GM06990 (cell line): ENCODE results near the gene VGLL4.

Experiments
- DNase-seq: peaks from one replicate; pipeline ENCODE4 v3.0.0-alpha.2; 2011; ENCODE audit not compliant: insufficient read length; ENCODE audit errors: extremely low read depth
- H3K27me3 ChIP-seq: replicated peaks from 2 replicates; pipeline ENCODE4 v1.6.0; 2011; ENCODE audit warnings: low read length; ENCODE audit not compliant: control insufficient read depth, insufficient read depth
- H3K36me3 ChIP-seq: 2 replicates; pipeline ENCODE4 v1.5.1; 2011; ENCODE audit warnings: low read length; ENCODE audit not compliant: control insufficient read depth, insufficient read depth
- H3K4me3 ChIP-seq: replicated peaks from 2 replicates; pipeline ENCODE4 v1.5.1; 2011; ENCODE audit warnings: low read depth, mild to moderate bottlenecking, control low read depth, low read length
- CTCF ChIP-seq: IDR thresholded peaks from 2 replicates; pipeline ENCODE4 v1.5.1; 2011; ENCODE audit warnings: low read length, control low read depth, mild to moderate bottlenecking, inconsistent platforms; ENCODE audit not compliant: insufficient read depth, poor library complexity, severe bottlenecking

VGLL4 gene

GRCh38 chr3:11631820-11632219, 11.9 kb downstream of the VGLL4 start:
- H3K36me3 ChIP-seq: no peaks in the 10 kb centered on the region
- no peak for TF ChIP-seq CTCF
- H3K27me3 ChIP-seq: no peaks in the 10 kb centered on the region
- no peak for DNase-seq
- H3K4me3 ChIP-seq: no peak overlapping the region

GRCh38 chr3:11629716-11630115, 14.0 kb downstream of the VGLL4 start:
- no peak overlapping the region for H3K4me3 ChIP-seq
- no peak for DNase-seq
- no peak for TF ChIP-seq CTCF
- no peaks in the 10 kb centered on the region for H3K36me3 ChIP-seq
- H3K27me3 ChIP-seq: no peaks in the 10 kb centered on the region

GRCh38 chr3:11627612-11628011, 16.1 kb downstream of the VGLL4 start:
- no peak for DNase-seq
- Histone ChIP-seq H3K27me3 (no peaks in the 10 kb centered on the region), H3K4me3 (no peak overlapping the region), H3K36me3 (no peaks in the 10 kb centered on the region)
- TF ChIP-seq CTCF: no peak

GRCh38 chr3:11626084-11626463, 17.6 kb downstream of the VGLL4 start:
- no peaks in the 10 kb centered on the region for H3K27me3 ChIP-seq
- DNase-seq: peak; percentile 46
- no peaks in the 10 kb centered on the region for H3K36me3 ChIP-seq
- no peak for TF ChIP-seq CTCF
- H3K4me3 ChIP-seq: no peak overlapping the region

GRCh38 chr3:11625376-11626083, 18.2 kb downstream of the VGLL4 start:
- Histone ChIP-seq H3K27me3 (no peaks in the 10 kb centered on the region), H3K36me3 (no peaks in the 10 kb centered on the region), H3K4me3 (no peak overlapping the region)
- no peak for DNase-seq
- TF ChIP-seq CTCF: no peak

- no peaks in the 10 kb centered on the region for H3K27me3 ChIP-seq
- no peaks in the 10 kb centered on the region for H3K36me3 ChIP-seq
- no peak overlapping the region for H3K4me3 ChIP-seq
- TF ChIP-seq CTCF: no peak
- DNase-seq: no peak
Measured at GRCh38 chr3:11624704-11625375, 18.9 kb downstream of the VGLL4 start.
